ENCODE results near the gene LY6G6C.

Gene LY6G6C

GRCh38 chr6:31677955-31678354, 43.6 kb downstream of the LY6G6C start:
- no peak for DNase-seq
- H4K91ac ChIP-seq (ENCODE audit: low read depth, low read length) = no peak overlapping the region
- no peak overlapping the region for H4K8ac ChIP-seq (ENCODE audit: low read depth, low read length)
- H3K27me3 ChIP-seq (ENCODE audit: insufficient read depth, low read length) = no peaks in the 10 kb centered on the region
- H3K79me2 ChIP-seq (ENCODE audit: control insufficient read depth, insufficient read depth, low read length, poor library complexity) = peaks cover 2% of the 10 kb centered on the region
- no peak overlapping the region for H3K27ac ChIP-seq (ENCODE audit: low read depth, low read length)
- no CpG with 5 or more reads among the region's 8 CpGs for WGBS (ENCODE audit: extremely low coverage, insufficient coverage, insufficient read length)
- peaks cover 5 to 8% of the 10 kb centered on the region in 2 experiments for H3K36me3 ChIP-seq (ENCODE audit: control insufficient read depth in 1 of 2, insufficient read depth in 2 of 2, low read length in 2 of 2)
- H3K4me2 ChIP-seq (ENCODE audit: low read length) = no peak overlapping the region
- peaks cover 3% of the 10 kb centered on the region for H3K79me1 ChIP-seq (ENCODE audit: low read length)
- no peak overlapping the region for H2AFZ ChIP-seq (ENCODE audit: insufficient read depth, low read length, poor library complexity)
- H2AK5ac ChIP-seq (ENCODE audit: low read length) = no peak overlapping the region
- peaks cover 3 to 6% of the 10 kb centered on the region in 2 experiments for H3K4me1 ChIP-seq (ENCODE audit: control insufficient read depth in 1 of 2, insufficient read depth in 2 of 2, low read length in 2 of 2)
- H3K18ac ChIP-seq (ENCODE audit: low read length) = no peak overlapping the region
- no peak overlapping the region for H3K4ac ChIP-seq (ENCODE audit: low read depth, low read length)
- H3K4me3 ChIP-seq (ENCODE audit: low read depth, low read length) = no peak overlapping the region
- H2BK120ac ChIP-seq (ENCODE audit: insufficient read depth, low read length, poor library complexity) = no peak overlapping the region
- H3K14ac ChIP-seq (ENCODE audit: low read length) = no peak overlapping the region
- no peak overlapping the region for H3K23ac ChIP-seq (ENCODE audit: low read length)
- no peaks in the 10 kb centered on the region for H3K9me3 ChIP-seq (ENCODE audit: insufficient read depth, low read depth, low read length)
- no peak overlapping the region for H3K9ac ChIP-seq (ENCODE audit: low read length)
- no peak overlapping the region for H4K12ac ChIP-seq (ENCODE audit: low read depth, low read length)
- no peak overlapping the region for H2BK12ac ChIP-seq (ENCODE audit: low read length)
- H2BK5ac ChIP-seq (ENCODE audit: low read depth, low read length, poor library complexity) = no peak overlapping the region

GRCh38 chr6:31676904-31677303, 44.6 kb downstream of the LY6G6C start:
- Histone ChIP-seq H4K8ac (ENCODE audit: low read depth, low read length) (no peak overlapping the region), H3K4me1 (ENCODE audit: control insufficient read depth in 1 of 2, insufficient read depth in 2 of 2, low read length in 2 of 2) (peaks cover 3 to 6% of the 10 kb centered on the region in 2 experiments), H2BK12ac (ENCODE audit: low read length) (no peak overlapping the region), H3K14ac (ENCODE audit: low read length) (no peak overlapping the region), H3K18ac (ENCODE audit: low read length) (no peak overlapping the region), H3K27ac (ENCODE audit: low read depth, low read length) (no peak overlapping the region), H2BK5ac (ENCODE audit: low read depth, low read length, poor library complexity) (no peak overlapping the region), H4K91ac (ENCODE audit: low read depth, low read length) (no peak overlapping the region), H3K79me1 (ENCODE audit: low read length) (peaks cover 3% of the 10 kb centered on the region), H3K4me3 (ENCODE audit: low read depth, low read length) (no peak overlapping the region), H4K12ac (ENCODE audit: low read depth, low read length) (no peak overlapping the region), H3K79me2 (ENCODE audit: control insufficient read depth, insufficient read depth, low read length, poor library complexity) (peaks cover 2% of the 10 kb centered on the region), H2BK120ac (ENCODE audit: insufficient read depth, low read length, poor library complexity) (no peak overlapping the region), H3K4me2 (ENCODE audit: low read length) (no peak overlapping the region), H3K9ac (ENCODE audit: low read length) (no peak overlapping the region), H3K36me3 (ENCODE audit: control insufficient read depth in 1 of 2, insufficient read depth in 2 of 2, low read length in 2 of 2) (peaks cover 13 to 15% of the 10 kb centered on the region in 2 experiments), H2AK5ac (ENCODE audit: low read length) (no peak overlapping the region), H3K9me3 (ENCODE audit: insufficient read depth, low read depth, low read length) (no peaks in the 10 kb centered on the region), H2AFZ (ENCODE audit: insufficient read depth, low read length, poor library complexity) (no peak overlapping the region), H3K27me3 (ENCODE audit: insufficient read depth, low read length) (no peaks in the 10 kb centered on the region), H3K23ac (ENCODE audit: low read length) (no peak overlapping the region), H3K4ac (ENCODE audit: low read depth, low read length) (no peak overlapping the region)
- DNase-seq = no peak
- no CpG with 5 or more reads among the region's 6 CpGs for WGBS (ENCODE audit: extremely low coverage, insufficient coverage, insufficient read length)

GRCh38 chr6:31676322-31676903, 45.1 kb downstream of the LY6G6C start:
- Histone ChIP-seq H3K27ac (ENCODE audit: low read depth, low read length) (no peak overlapping the region), H2BK12ac (ENCODE audit: low read length) (no peak overlapping the region), H3K4me1 (ENCODE audit: control insufficient read depth in 1 of 2, insufficient read depth in 2 of 2, low read length in 2 of 2) (peaks cover 3% of the 10 kb centered on the region in 2 experiments), H3K9ac (ENCODE audit: low read length) (no peak overlapping the region), H3K27me3 (ENCODE audit: insufficient read depth, low read length) (no peaks in the 10 kb centered on the region), H2BK120ac (ENCODE audit: insufficient read depth, low read length, poor library complexity) (no peak overlapping the region), H3K79me2 (ENCODE audit: control insufficient read depth, insufficient read depth, low read length, poor library complexity) (peaks cover 2% of the 10 kb centered on the region), H4K91ac (ENCODE audit: low read depth, low read length) (no peak overlapping the region), H3K4ac (ENCODE audit: low read depth, low read length) (no peak overlapping the region), H4K12ac (ENCODE audit: low read depth, low read length) (no peak overlapping the region), H3K9me3 (ENCODE audit: insufficient read depth, low read depth, low read length) (no peaks in the 10 kb centered on the region), H3K79me1 (ENCODE audit: low read length) (peaks cover 3% of the 10 kb centered on the region), H2BK5ac (ENCODE audit: low read depth, low read length, poor library complexity) (no peak overlapping the region), H2AFZ (ENCODE audit: insufficient read depth, low read length, poor library complexity) (no peak overlapping the region), H3K14ac (ENCODE audit: low read length) (no peak overlapping the region), H3K23ac (ENCODE audit: low read length) (no peak overlapping the region), H4K8ac (ENCODE audit: low read depth, low read length) (no peak overlapping the region), H3K4me3 (ENCODE audit: low read depth, low read length) (no peak overlapping the region), H3K4me2 (ENCODE audit: low read length) (no peak overlapping the region), H3K36me3 (ENCODE audit: control insufficient read depth in 1 of 2, insufficient read depth in 2 of 2, low read length in 2 of 2) (peaks cover 18 to 20% of the 10 kb centered on the region in 2 experiments), H2AK5ac (ENCODE audit: low read length) (no peak overlapping the region), H3K18ac (ENCODE audit: low read length) (no peak overlapping the region)
- DNase-seq = no peak
- WGBS (ENCODE audit: extremely low coverage, insufficient coverage, insufficient read length) = no CpG with 5 or more reads among the region's 4 CpGs

GRCh38 chr6:31669676-31670075, 51.9 kb downstream of the LY6G6C start, which contains the start of gene LY6G5B:
LY6G5B (plus strand) TSS chr6:31669976; CDS start chr6:31670951, 975 bp downstream.
- Histone ChIP-seq H2BK12ac (ENCODE audit: low read length) (no peak within 1 kb of the TSS), H3K27me3 (ENCODE audit: insufficient read depth, low read length) (no peaks in the 10 kb centered on the region), H3K4ac (ENCODE audit: low read depth, low read length) (no peak within 1 kb of the TSS), H3K23ac (ENCODE audit: low read length) (no peak within 1 kb of the TSS), H3K27ac (ENCODE audit: low read depth, low read length) (no peak within 1 kb of the TSS), H3K79me2 (ENCODE audit: control insufficient read depth, insufficient read depth, low read length, poor library complexity) (peaks cover 11% of the 10 kb centered on the region), H4K8ac (ENCODE audit: low read depth, low read length) (no peak within 1 kb of the TSS), H3K18ac (ENCODE audit: low read length) (no peak within 1 kb of the TSS), H2AFZ (ENCODE audit: insufficient read depth, low read length, poor library complexity) (no peak within 1 kb of the TSS), H3K36me3 (ENCODE audit: control insufficient read depth in 1 of 2, insufficient read depth in 2 of 2, low read length in 2 of 2) (peaks cover 53 to 62% of the 10 kb centered on the region in 2 experiments), H2AK5ac (ENCODE audit: low read length) (no peak within 1 kb of the TSS), H3K4me2 (ENCODE audit: low read length) (no peak within 1 kb of the TSS), H3K9ac (ENCODE audit: low read length) (peak within 1 kb of the TSS; percentile 28), H2BK5ac (ENCODE audit: low read depth, low read length, poor library complexity) (no peak within 1 kb of the TSS), H3K9me3 (ENCODE audit: insufficient read depth, low read depth, low read length) (no peaks in the 10 kb centered on the region), H2BK120ac (ENCODE audit: insufficient read depth, low read length, poor library complexity) (no peak within 1 kb of the TSS), H3K4me3 (ENCODE audit: low read depth, low read length) (no peak within 1 kb of the TSS), H3K14ac (ENCODE audit: low read length) (no peak within 1 kb of the TSS), H3K79me1 (ENCODE audit: low read length) (peaks cover 12% of the 10 kb centered on the region), H4K91ac (ENCODE audit: low read depth, low read length) (no peak within 1 kb of the TSS), H4K12ac (ENCODE audit: low read depth, low read length) (no peak within 1 kb of the TSS), H3K4me1 (ENCODE audit: control insufficient read depth in 1 of 2, insufficient read depth in 2 of 2, low read length in 2 of 2) (peaks cover 2 to 5% of the 10 kb centered on the region in 2 experiments)
- DNase-seq = no peak
- WGBS (ENCODE audit: extremely low coverage, insufficient coverage, insufficient read length) = 100% methylated on average over 2 of the region's 8 CpGs

Measured in trophoblast cell (in vitro differentiated cells and primary cell).